ENCODE data around the gene LDLRAD4. TPM values are rescaled to one million over a fixed set of nuclear protein-coding genes. Genes with fewer than 3 reads are reported as not detected.

LDLRAD4 gene
- total RNA-seq, 2 donors from 2014 or later: 112 to 120 TPM

DNA sequence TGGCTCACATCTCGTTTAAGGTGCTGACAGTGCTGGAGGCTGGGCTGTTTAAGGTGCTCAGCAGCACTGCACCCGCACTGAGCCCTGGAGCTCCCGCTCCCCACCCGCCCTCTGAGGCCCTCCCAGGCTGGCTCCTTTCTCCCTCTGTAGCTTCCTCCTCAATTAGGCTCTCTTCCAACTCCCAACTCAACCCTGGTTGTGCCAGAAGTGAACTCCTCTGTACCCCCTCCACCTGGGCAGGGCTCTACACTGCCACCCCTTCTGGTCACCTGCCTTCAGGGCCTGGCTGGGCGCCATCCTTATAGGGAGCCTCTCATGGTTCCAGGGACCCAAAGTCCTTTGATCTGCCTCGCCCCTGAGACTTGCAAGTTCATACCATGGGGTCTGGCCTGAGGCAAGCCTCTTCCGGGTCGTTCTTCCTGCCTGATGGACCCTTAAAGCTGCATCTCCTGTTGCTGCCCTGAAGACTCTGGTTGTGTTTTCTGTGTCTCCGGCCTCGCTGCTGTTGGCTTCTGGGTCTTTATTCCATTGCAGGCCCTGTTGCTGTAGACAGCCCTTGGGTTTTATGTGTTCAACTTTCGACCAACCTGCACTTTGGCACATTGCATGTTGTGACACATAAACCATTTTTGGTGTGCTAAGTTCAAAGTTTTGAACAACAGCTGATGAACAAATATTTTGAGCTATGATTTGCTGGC lies 199.6 kb downstream of the LDLRAD4 start:
- Mint-ChIP-seq H3K27ac (peak overlapping the region; percentile 83), H3K27me3 (no peaks in the 10 kb centered on the region), H3K36me3 (ENCODE audit: low read depth) (no peaks in the 10 kb centered on the region), H3K4me1 (peaks cover 28% of the 10 kb centered on the region), H3K4me3 (peak overlapping the region; percentile 39)
- no peaks in the 10 kb centered on the region for H3K9me3 ChIP-seq (ENCODE audit: control insufficient read depth, low read length, poor library complexity, severe bottlenecking)
- DNase-seq (no peak), ATAC-seq (no peak)

DNA sequence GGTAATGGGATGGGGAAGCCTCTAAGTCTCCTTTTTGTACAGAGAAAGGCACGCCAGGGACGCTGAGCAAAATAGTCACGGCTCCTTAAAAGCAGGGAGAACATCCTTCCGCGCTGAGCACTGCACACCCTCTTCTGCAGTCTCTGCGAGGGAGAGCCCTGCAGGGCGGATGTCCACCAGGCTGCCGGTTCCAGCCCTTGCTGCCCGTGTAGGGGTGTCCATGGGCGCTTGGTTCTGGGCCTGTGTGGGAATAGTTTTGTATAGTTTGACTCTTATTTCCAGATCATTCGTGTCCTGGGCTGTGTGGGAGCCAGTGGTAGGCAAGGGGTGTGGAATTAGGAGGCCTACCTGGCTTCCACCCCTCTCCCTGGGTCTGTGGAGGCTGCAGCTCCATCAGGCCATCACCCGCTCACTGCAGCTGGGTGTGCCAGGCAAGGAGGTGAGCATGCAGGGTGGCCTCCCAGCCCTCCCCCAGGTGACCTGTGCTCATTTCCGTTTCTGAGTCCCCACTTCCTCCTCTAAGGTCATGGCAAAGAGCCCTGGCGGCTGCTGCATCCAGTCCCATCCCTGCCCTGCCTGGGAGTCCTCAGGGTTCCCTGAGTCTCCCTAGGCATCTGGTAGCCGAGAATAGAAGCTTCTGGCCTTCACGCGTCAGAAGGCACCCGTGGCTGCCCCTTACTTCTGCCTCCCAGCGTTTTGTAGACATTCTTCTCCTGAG lies 202.6 kb downstream of the LDLRAD4 start:
- H3K36me3 Mint-ChIP-seq (ENCODE audit: low read depth): no peaks in the 10 kb centered on the region
- H3K9me3 ChIP-seq (ENCODE audit: control insufficient read depth, low read length, poor library complexity, severe bottlenecking): no peaks in the 10 kb centered on the region
- peak; percentile 5 for ATAC-seq
- peaks cover 35% of the 10 kb centered on the region for H3K4me1 Mint-ChIP-seq
- no peak overlapping the region for H3K4me3 Mint-ChIP-seq
- H3K27me3 Mint-ChIP-seq: no peaks in the 10 kb centered on the region
- no peak for DNase-seq
- H3K27ac Mint-ChIP-seq: peak overlapping the region; percentile 83

DNA sequence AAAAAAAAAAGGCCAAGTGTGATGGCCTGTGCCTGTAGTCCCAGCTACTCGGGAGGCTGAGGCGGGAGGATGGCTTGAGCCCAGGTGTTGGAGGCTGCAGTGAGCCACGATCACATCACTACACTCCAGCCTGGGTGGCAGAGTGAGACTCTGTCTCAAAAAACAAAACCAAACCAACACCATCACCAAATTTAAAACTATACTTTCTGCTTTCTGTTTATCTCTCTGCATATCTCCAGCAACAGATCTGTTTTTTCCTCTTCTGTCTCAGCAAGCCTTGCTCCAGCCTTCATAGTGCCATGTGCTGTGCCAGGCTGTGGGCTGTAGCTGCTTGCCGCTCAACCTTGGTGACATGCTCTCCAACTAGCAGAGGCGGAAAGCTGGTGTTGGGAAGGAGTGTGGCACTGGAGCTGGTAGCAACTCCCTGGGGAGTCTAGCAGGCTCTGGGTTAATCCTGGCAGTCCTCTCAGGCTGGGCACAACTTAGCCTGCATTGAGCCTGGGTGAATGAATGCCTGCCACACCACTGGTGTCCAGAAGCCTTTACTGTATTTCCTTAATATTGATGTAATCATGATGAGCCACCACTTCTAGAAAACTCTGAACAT lies 204.1 kb downstream of the LDLRAD4 start:
- Mint-ChIP-seq H3K4me3 (peak overlapping the region; percentile 63), H3K36me3 (ENCODE audit: low read depth) (no peaks in the 10 kb centered on the region), H3K4me1 (peaks cover 39% of the 10 kb centered on the region), H3K27ac (peak overlapping the region; percentile 83), H3K27me3 (no peaks in the 10 kb centered on the region)
- ATAC-seq (no peak), DNase-seq (no peak)
- no peaks in the 10 kb centered on the region for H3K9me3 ChIP-seq (ENCODE audit: control insufficient read depth, low read length, poor library complexity, severe bottlenecking)

DNA sequence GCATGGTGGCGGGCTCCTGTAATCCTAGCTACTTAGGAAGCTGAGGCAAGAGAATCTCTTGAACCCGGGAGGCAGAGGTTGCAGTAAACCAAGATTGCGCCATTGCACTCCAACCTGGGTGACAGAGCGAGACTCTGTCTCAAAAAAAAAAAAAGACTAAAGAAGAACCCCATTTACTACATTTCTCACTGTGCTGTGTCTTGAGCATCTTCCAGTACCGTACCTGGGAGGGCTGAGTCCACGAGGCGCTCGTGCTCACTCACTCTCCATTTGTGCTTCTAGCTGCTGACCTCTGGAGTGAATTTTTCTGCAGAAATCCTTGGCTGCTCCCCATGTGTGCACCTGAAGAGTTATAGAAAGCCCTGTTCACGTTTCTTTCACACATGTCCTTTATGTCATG lies 204.8 kb downstream of the LDLRAD4 start:
- H3K4me1 Mint-ChIP-seq: peaks cover 40% of the 10 kb centered on the region
- peak overlapping the region; percentile 45 for H3K27ac Mint-ChIP-seq

DNA sequence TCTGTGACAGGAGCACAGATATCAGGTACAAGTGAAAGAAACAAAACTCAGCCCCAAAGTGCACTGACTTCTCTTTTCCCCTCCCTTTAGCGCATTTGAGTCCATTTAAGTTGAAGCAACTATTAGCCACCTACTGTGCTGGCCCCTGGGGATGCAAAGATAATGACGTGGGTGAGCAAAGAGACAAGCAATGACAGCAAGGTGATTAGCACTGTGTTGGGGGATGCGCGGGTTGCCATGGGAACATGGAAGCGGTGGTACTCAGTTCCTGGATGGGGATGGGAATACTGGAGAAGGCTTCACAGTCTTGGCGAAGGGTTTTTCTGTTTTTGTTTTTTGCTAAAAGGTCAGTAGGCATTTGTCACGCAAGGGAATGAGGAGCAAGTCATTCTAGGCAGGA lies 205.8 kb downstream of the LDLRAD4 start:
- peaks cover 7% of the 10 kb centered on the region for H3K36me3 Mint-ChIP-seq (ENCODE audit: low read depth)
- DNase-seq: no peak
- no peak for ATAC-seq
- peaks cover 45% of the 10 kb centered on the region for H3K4me1 Mint-ChIP-seq
- H3K4me3 Mint-ChIP-seq: peak overlapping the region; percentile 28
- no peaks in the 10 kb centered on the region for H3K27me3 Mint-ChIP-seq
- no peak overlapping the region for H3K27ac Mint-ChIP-seq
- no peaks in the 10 kb centered on the region for H3K9me3 ChIP-seq (ENCODE audit: control insufficient read depth, low read length, poor library complexity, severe bottlenecking)

More for the DNA sequence above, 204.8 kb downstream of the LDLRAD4 start:
- Mint-ChIP-seq H3K36me3 (ENCODE audit: low read depth) (peaks cover 4% of the 10 kb centered on the region), H3K4me3 (peak overlapping the region; percentile 15), H3K27me3 (no peaks in the 10 kb centered on the region)
- ATAC-seq: no peak
- no peaks in the 10 kb centered on the region for H3K9me3 ChIP-seq (ENCODE audit: control insufficient read depth, low read length, poor library complexity, severe bottlenecking)
- DNase-seq: no peak

DNA sequence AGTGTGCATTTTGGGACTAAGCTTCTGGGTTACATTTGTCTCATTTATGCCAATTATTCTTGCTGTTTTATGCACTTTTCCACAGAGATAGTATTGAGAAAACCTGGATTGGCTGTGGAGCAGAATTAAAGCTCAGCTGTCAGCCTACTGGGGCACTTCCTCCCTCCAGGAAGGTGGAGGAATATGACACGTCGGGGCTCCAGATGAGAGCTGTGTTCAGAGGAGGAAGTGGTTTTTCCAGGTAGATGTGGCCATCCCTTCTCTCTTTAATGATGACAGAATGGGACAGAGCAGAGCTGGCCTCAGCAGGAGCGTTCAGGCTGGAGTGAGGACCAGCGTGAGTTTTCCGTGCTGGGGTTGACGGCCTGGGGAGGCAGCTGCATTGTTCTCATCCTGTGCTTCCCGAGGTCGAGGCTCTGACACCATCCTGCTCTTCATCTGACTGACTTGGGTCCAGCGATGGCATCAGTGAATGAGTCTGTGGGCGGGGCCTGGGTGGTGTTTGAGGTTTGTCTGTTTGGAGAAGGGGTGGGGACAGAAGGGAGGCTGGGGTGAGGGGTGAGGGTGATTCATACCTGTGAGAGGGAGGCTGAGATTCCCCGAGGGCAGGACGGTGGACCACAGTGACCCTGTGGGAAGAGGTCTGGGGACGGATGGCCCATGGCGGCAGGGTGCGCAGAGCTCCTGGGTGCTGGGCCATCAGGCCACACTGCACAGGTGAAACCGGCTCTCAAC lies 207.0 kb downstream of the LDLRAD4 start:
- H3K27ac Mint-ChIP-seq: peak overlapping the region; percentile 85
- ATAC-seq: peak; percentile 27
- no peak overlapping the region for H3K4me3 Mint-ChIP-seq
- H3K36me3 Mint-ChIP-seq (ENCODE audit: low read depth): peaks cover 7% of the 10 kb centered on the region
- peaks cover 48% of the 10 kb centered on the region for H3K4me1 Mint-ChIP-seq
- H3K27me3 Mint-ChIP-seq: no peaks in the 10 kb centered on the region
- H3K9me3 ChIP-seq (ENCODE audit: control insufficient read depth, low read length, poor library complexity, severe bottlenecking): no peaks in the 10 kb centered on the region
- DNase-seq: no peak

DNA sequence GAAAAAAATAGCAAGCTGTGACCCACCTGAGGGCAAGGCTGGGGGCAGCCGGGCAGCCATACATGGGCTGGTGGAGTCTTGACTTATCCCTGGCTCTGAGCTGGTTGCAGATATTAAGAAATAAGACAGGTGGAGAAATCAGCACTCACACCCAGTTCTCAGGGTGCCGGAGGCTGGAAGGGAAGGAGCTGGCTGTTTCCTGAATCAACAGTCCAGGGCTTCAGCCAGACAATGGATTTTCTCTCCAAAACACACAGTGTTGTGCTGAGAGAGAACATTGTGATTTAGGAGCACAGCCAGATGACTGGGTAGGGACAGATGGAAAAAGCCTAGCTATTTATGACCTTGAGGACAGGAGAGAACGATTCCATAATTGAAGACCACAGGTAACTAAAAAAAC lies 208.8 kb downstream of the LDLRAD4 start:
- Mint-ChIP-seq H3K4me3 (no peak overlapping the region), H3K4me1 (peaks cover 40% of the 10 kb centered on the region), H3K36me3 (ENCODE audit: low read depth) (peaks cover 7% of the 10 kb centered on the region), H3K27ac (peak overlapping the region; percentile 85), H3K27me3 (no peaks in the 10 kb centered on the region)
- ATAC-seq (no peak), DNase-seq (no peak)
- H3K9me3 ChIP-seq (ENCODE audit: control insufficient read depth, low read length, poor library complexity, severe bottlenecking): no peaks in the 10 kb centered on the region

DNA sequence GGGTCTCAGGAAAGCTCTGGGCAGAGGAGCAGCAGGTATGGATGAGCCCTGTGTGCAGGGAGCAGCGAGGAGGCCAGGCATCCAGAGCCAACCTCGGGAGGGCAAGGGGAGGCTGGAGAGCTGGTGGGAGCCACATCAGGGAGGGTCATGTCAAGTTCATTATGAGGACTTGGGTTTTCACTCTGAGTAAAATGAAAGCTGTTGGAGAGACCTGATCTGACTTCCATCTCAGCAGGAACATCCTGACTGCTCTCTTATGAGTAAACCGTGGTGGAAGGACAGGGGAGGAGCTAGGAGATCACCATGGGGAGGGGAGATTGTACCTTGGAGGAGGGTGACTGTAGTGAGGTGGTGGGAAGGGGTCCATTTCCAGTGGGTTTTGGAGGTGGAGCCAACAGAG lies 209.8 kb downstream of the LDLRAD4 start:
- Mint-ChIP-seq H3K4me1 (peaks cover 39% of the 10 kb centered on the region), H3K4me3 (peak overlapping the region; percentile 53), H3K27me3 (no peaks in the 10 kb centered on the region), H3K36me3 (ENCODE audit: low read depth) (peaks cover 7% of the 10 kb centered on the region), H3K27ac (peak overlapping the region; percentile 85)
- no peaks in the 10 kb centered on the region for H3K9me3 ChIP-seq (ENCODE audit: control insufficient read depth, low read length, poor library complexity, severe bottlenecking)
- no peak for ATAC-seq
- DNase-seq: no peak

DNA sequence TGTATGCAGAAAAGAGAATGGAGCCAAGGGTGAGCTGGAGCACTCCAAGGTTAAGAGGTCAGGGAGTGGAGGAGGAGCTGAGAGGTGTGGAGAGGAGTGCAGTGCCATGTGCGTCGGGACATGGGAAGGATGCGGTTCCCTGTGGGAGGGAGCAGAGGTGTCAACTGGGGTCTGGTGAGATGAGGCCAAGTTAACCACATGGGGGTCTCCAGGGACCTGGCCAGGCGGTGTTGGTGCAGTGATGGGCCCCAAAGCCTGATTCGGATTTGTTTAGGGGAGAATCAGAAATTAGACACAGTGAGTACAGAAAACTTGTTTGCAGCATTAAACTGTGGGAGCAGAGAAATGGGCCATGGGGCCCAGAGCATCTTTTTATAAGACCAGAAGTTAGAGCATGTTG lies 210.5 kb downstream of the LDLRAD4 start:
- no peak for DNase-seq
- no peak for ATAC-seq
- no peaks in the 10 kb centered on the region for H3K27me3 Mint-ChIP-seq
- peaks cover 41% of the 10 kb centered on the region for H3K4me1 Mint-ChIP-seq
- peaks cover 7% of the 10 kb centered on the region for H3K36me3 Mint-ChIP-seq (ENCODE audit: low read depth)
- peak overlapping the region; percentile 85 for H3K27ac Mint-ChIP-seq
- H3K4me3 Mint-ChIP-seq: peak overlapping the region; percentile 37
- H3K9me3 ChIP-seq (ENCODE audit: control insufficient read depth, low read length, poor library complexity, severe bottlenecking): no peaks in the 10 kb centered on the region

DNA sequence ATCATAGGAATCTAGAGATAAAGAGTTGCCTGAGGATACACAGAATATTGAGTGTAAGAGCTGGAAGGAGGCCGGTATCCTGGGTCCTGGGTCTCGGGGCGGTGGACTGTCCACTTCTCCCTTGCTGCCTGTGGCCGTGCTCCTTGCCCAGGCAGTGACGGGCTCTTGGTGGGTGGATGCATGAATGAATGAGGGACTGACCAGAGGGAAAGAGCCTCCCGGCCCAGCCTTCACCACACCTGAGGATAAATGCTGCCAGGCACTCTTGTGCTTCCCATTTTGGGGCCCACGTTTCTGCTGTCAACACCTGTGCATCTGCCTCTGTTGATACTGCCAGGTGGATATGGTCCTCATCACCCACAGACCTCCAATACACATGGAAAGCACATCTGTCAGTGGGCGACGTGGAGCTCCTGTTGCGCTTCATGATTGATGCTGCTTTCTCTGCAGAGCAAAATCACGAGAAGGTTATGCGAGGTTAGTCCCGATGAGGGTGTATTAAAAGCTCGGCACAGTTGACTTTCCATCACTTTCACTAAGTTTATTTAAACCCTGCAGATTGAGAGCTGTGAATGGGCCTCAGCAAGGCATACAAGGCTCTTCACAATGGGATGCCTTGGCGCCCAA lies 211.4 kb downstream of the LDLRAD4 start:
- Mint-ChIP-seq H3K27me3 (no peaks in the 10 kb centered on the region), H3K36me3 (ENCODE audit: low read depth) (peaks cover 7% of the 10 kb centered on the region), H3K27ac (peak overlapping the region; percentile 85), H3K4me1 (peaks cover 36% of the 10 kb centered on the region), H3K4me3 (peak overlapping the region; percentile 7)
- DNase-seq: no peak
- no peaks in the 10 kb centered on the region for H3K9me3 ChIP-seq (ENCODE audit: control insufficient read depth, low read length, poor library complexity, severe bottlenecking)
- peak; percentile 16 for ATAC-seq

DNA sequence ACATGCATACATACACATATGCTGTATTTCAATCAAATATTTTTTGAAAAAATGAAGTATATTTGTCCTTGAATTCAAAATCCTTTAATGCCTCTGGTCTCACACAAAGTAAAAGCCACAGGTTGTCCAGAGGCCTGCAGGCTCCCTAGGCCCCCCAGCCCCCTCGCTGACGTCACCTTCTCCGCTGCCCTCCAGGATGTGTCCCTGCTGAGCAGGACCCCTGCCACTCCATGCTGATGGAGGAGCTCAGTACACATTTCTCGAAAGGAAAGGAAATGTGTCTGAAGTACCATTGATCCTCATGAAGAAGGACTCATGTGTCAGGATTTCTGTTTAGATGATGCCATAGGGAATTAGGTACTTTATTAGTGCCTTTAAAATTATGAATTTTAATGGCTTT lies 212.1 kb downstream of the LDLRAD4 start:
- no peaks in the 10 kb centered on the region for H3K9me3 ChIP-seq (ENCODE audit: control insufficient read depth, low read length, poor library complexity, severe bottlenecking)
- DNase-seq: no peak
- peak overlapping the region; percentile 85 for H3K27ac Mint-ChIP-seq
- peaks cover 7% of the 10 kb centered on the region for H3K36me3 Mint-ChIP-seq (ENCODE audit: low read depth)
- H3K4me3 Mint-ChIP-seq: no peak overlapping the region
- H3K4me1 Mint-ChIP-seq: peaks cover 34% of the 10 kb centered on the region
- ATAC-seq: no peak
- H3K27me3 Mint-ChIP-seq: no peaks in the 10 kb centered on the region

DNA sequence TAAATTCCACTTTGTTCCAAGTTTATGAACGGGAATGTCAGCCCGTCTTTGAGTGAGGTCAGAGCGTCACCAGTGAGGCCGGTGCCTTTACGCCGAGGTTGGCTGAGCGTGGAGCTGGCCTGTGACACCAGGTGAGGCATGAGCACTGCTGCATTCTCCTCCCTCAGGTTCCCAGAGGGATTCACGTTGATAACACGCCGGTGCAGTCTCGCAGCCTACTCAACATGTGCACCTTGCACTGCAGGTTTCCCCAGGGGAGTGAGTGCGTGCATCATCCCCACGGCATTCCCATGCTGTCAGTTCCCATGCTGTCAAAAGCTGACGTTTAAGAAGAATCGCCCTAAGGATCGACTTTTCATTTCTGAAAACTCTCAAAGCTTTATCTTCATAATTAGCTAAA lies 213.3 kb downstream of the LDLRAD4 start:
- DNase-seq: no peak
- Mint-ChIP-seq H3K4me1 (peaks cover 40% of the 10 kb centered on the region), H3K36me3 (ENCODE audit: low read depth) (peaks cover 7% of the 10 kb centered on the region), H3K4me3 (no peak overlapping the region), H3K27me3 (no peaks in the 10 kb centered on the region), H3K27ac (peak overlapping the region; percentile 83)
- no peak for ATAC-seq
- no peaks in the 10 kb centered on the region for H3K9me3 ChIP-seq (ENCODE audit: control insufficient read depth, low read length, poor library complexity, severe bottlenecking)

DNA sequence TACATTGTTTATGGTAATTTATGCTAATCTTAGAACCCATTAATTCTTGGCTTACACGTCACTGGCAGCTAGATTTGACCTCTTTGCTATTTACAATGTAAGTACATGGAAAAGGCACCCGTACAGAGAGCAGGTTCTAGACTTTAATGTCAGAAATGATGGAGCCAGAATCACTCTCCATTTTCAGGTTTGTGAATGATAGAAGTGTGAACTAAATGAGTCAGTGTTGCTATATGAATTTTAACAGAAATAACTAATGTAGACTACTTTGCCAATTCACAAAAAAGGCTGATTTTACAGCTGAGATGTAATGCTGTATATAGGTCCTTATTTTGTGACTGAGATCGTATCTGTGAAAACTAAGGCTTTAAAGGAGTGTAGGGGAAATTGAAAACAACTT lies 214.6 kb downstream of the LDLRAD4 start:
- H3K9me3 ChIP-seq (ENCODE audit: control insufficient read depth, low read length, poor library complexity, severe bottlenecking): no peaks in the 10 kb centered on the region
- Mint-ChIP-seq H3K27me3 (no peaks in the 10 kb centered on the region), H3K36me3 (ENCODE audit: low read depth) (peaks cover 4% of the 10 kb centered on the region), H3K27ac (peak overlapping the region; percentile 83), H3K4me3 (no peak overlapping the region), H3K4me1 (peaks cover 44% of the 10 kb centered on the region)
- ATAC-seq: no peak
- DNase-seq: no peak
